ENCODE measurements around the gene BLM. TPM values are rescaled to one million over a fixed set of nuclear protein-coding genes. Genes with fewer than 3 reads are reported as not detected.

The BLM gene
- total and polyA plus RNA-seq, 12 donors = 3.5 to 35.0 (median 7.9) TPM

GRCh38 chr15:90834626-90835025 lies 117.5 kb downstream of the BLM start:
- H3K27me3 ChIP-seq = no peaks in the 10 kb centered on the region
- H3K4me3 ChIP-seq = no peak overlapping the region
- no peak overlapping the region for H3K27ac ChIP-seq
- no peak for DNase-seq
- no peak for ATAC-seq
- 62 to 83% methylated on average over 5 of the region's 5 CpGs for WGBS, 2 donors
- H3K36me3 ChIP-seq = no peaks in the 10 kb centered on the region
- peaks cover 0 to 65% (median 0%) of the 10 kb centered on the region in 9 donors for H3K4me1 ChIP-seq
- intact Hi-C loops (cut with DNase I) = no loop called here
- no peak for TF ChIP-seq CTCF (IDR thresholded peaks at IDR 0.05)
- no peaks in the 10 kb centered on the region for H3K9me3 ChIP-seq

DNA sequence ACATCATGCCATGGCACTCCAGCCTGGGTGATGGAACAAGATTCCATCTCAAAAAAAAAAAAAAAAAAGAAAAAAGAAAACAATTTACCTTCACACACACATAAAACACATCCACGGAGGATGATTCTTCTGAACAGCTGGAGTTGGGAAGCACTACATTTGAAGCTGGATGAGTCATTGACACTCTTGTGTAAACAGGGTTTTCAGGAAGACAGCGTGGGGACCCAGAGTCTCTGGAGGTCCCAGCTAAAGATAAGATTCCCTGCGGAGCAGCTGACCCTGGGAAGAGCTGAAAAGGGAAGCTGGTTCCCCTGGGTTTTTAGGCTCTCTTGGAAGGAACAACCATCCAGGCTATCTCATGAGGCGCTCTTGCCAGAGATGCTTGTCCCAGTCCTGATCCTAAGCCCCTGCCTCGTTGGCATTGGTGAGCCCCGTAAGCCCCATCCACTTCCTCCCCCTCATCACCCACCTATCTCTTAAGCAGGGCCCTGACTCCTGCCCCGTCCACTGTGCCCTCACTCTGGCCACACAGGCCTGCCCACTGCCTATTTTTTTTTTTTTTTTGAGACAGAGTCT lies 119.2 kb downstream of the BLM start:
- Histone ChIP-seq H3K27me3 (no peaks in the 10 kb centered on the region), H3K27ac (peak overlapping the region in 1 of 10 donors; percentile 8), H3K4me3 (no peak overlapping the region), H3K36me3 (no peaks in the 10 kb centered on the region), H3K4me1 (peaks cover 0 to 62% (median 0%) of the 10 kb centered on the region in 9 donors), H3K9me3 (no peaks in the 10 kb centered on the region)
- TF ChIP-seq CTCF (IDR thresholded peaks at IDR 0.05) = no peak
- DNase-seq (peak in 1 of 2 donors; percentile 45), ATAC-seq (peak in 7 of 8 donors; percentile 35 to 82 (median 63))
- 55 to 75% methylated on average over 7 of the region's 7 CpGs for WGBS, 2 donors
- intact Hi-C loops (cut with DNase I) = no loop called here

DNA sequence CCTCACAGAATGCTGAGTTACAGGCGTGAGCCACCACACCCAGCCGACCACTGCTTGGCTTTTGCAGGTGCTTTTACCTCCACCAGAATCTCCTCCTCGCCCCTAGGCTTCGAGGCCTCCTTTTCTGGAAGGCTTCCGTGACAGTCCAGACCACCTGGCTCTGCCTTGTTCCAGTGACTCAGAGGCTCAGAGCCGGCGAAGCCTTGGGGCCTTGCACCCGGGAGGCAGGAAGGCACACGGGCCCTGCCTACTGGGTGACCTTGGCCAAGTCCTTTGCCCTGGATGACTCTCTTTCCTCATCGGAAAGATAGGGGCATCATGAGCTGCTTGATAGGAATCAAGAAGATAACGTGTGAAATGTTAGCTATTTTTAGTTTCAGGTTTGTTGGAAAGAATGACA lies 119.9 kb downstream of the BLM start:
- WGBS, 2 donors = 79 to 84% methylated on average over 11 of the region's 11 CpGs
- Histone ChIP-seq H3K27me3 (no peaks in the 10 kb centered on the region), H3K4me1 (peaks cover 0 to 63% (median 0%) of the 10 kb centered on the region in 9 donors), H3K27ac (no peak overlapping the region), H3K9me3 (no peaks in the 10 kb centered on the region), H3K4me3 (no peak overlapping the region), H3K36me3 (no peaks in the 10 kb centered on the region)
- no peak for DNase-seq
- intact Hi-C loops (cut with DNase I) = no loop called here
- no peak for TF ChIP-seq CTCF (IDR thresholded peaks at IDR 0.05)
- no peak for ATAC-seq

DNA sequence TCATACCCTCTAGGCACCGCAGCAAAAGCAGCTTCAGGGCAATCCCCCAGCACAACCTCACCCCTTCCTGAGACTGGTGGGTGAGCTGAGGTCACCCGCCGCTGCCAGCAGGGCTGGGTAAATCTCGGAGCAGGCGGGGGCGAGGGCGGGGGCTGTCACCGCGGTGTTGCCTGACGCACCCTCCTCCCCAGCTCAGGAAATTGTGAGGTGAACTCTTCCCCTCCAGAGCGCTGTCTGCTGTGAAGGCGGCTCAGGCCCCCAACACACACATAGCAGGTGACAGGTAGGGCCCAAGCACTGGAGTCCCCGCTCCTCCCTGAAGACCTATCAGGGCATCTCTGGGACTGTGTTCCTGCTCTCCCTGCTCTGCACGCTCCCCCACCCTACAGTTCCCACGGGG lies 121.0 kb downstream of the BLM start:
- Histone ChIP-seq H3K4me1 (peaks cover 0 to 60% (median 0%) of the 10 kb centered on the region in 9 donors), H3K9me3 (no peaks in the 10 kb centered on the region), H3K4me3 (no peak overlapping the region), H3K27ac (no peak overlapping the region), H3K27me3 (no peaks in the 10 kb centered on the region), H3K36me3 (no peaks in the 10 kb centered on the region)
- DNase-seq (no peak), ATAC-seq (no peak)
- intact Hi-C loops (cut with DNase I) = no loop called here
- no peak for TF ChIP-seq CTCF (IDR thresholded peaks at IDR 0.05)
- WGBS, 2 donors = 80 to 84% methylated on average over 15 of the region's 15 CpGs

All from heart right ventricle (tissue), 16 donors.